HepG2 (cell line): ENCODE data around the gene GTPBP6. TPM values are rescaled to one million over a fixed set of nuclear protein-coding genes. Genes with fewer than 3 reads are reported as not detected.

Source experiments
- CSRNP1 ChIP-seq: sonication (generic); formaldehyde crosslinking; IDR thresholded peaks from 2 replicates; pipeline ENCODE4 v1.8.1; 2023; ENCODE audit warnings: mild to moderate bottlenecking, missing genetic modification reagents
- DNMT1 ChIP-seq: sonication (generic); formaldehyde crosslinking; IDR thresholded peaks from 2 replicates; pipeline ENCODE4 v1.5.1; 2020; ENCODE audit warnings: mild to moderate bottlenecking, missing genetic modification reagents
- FOXA3 ChIP-seq: IDR thresholded peaks from 2 replicates; pipeline ENCODE4 v1.6.1; 2016; ENCODE audit warnings: missing genetic modification reagents, missing compliant biosample characterization
- GATAD1 ChIP-seq: IDR thresholded peaks from 2 replicates; pipeline ENCODE4 v1.6.1; 2016; ENCODE audit warnings: missing genetic modification reagents, missing compliant biosample characterization
- KAT8 ChIP-seq: IDR thresholded peaks from 2 replicates; pipeline ENCODE4 v1.6.1; 2016; ENCODE audit warnings: missing genetic modification reagents, missing compliant biosample characterization
- MEIS2 ChIP-seq: sonication (generic); formaldehyde crosslinking; IDR thresholded peaks from 2 replicates; pipeline ENCODE4 v1.9.0; 2021; ENCODE audit warnings: mild to moderate bottlenecking, missing genetic modification reagents
- NR2F1 ChIP-seq, 2 experiments: fragments of 450-650 bp in 1 of 2; formaldehyde crosslinking in 1 of 2; IDR thresholded peaks; 2 replicates each; pipeline versions ENCODE4 v1.5.0 to v1.6.1; 2016 to 2020; ENCODE audit warnings: mild to moderate bottlenecking in 1 of 2, missing compliant biosample characterization in 1 of 2, missing genetic modification reagents in 1 of 2, moderate library complexity in 1 of 2
- PAWR ChIP-seq: sonication (generic); formaldehyde crosslinking; IDR thresholded peaks from 2 replicates; pipeline ENCODE4 v1.4.0; 2020; ENCODE audit warnings: missing genetic modification reagents, mild to moderate bottlenecking, borderline replicate concordance
- RAD21 ChIP-seq: fragments of 450-650 bp; formaldehyde crosslinking; IDR thresholded peaks from 2 replicates; pipeline ENCODE4 v1.5.0; 2020; ENCODE audit warnings: mild to moderate bottlenecking
- RFX5 ChIP-seq: IDR thresholded peaks from 2 replicates; pipeline ENCODE4 v1.6.1; 2011; ENCODE audit warnings: low read depth, low read length, improper control_type of control experiment
- RXRA ChIP-seq: sonication (generic); formaldehyde crosslinking; IDR thresholded peaks from 2 replicates; pipeline ENCODE4 v1.5.1; 2020; ENCODE audit warnings: missing genetic modification reagents
- SIX1 ChIP-seq: sonication (generic); formaldehyde crosslinking; IDR thresholded peaks from 2 replicates; pipeline ENCODE4 v1.4.0; 2020; ENCODE audit warnings: missing genetic modification reagents, borderline replicate concordance
- TCF12 ChIP-seq, 2 experiments: fragments of 450-650 bp in 1 of 2; sonication (generic) in 1 of 2; formaldehyde crosslinking in 1 of 2; IDR thresholded peaks; 2 replicates each; pipeline versions ENCODE4 v1.6.1 to v1.8.0; 2017 to 2022; ENCODE audit warnings: antibody characterized with exemption in 1 of 2, mild to moderate bottlenecking in 1 of 2, missing genetic modification reagents in 1 of 2, moderate library complexity in 1 of 2
- TFAP4 ChIP-seq: sonication (generic); IDR thresholded peaks from 2 replicates; pipeline ENCODE4 v1.6.1; 2016; ENCODE audit warnings: low read depth, borderline replicate concordance
- U2AF2 ChIP-seq: fragments of 200-400 bp; formaldehyde crosslinking; IDR thresholded peaks from 2 replicates; pipeline ENCODE4 v1.6.1; 2017; ENCODE audit warnings: low read depth, mild to moderate bottlenecking, low read length
- ZBTB33 ChIP-seq: sonication (generic); formaldehyde crosslinking; IDR thresholded peaks from 2 replicates; pipeline ENCODE4 v1.4.0; 2020; ENCODE audit warnings: missing genetic modification reagents
- ZEB1 ChIP-seq: IDR thresholded peaks from 2 replicates; pipeline ENCODE4 v1.6.1; 2012; ENCODE audit warnings: mild to moderate bottlenecking, low read depth, inconsistent platforms; ENCODE audit not compliant: insufficient replicate concordance
- ZHX1 ChIP-seq: sonication (generic); formaldehyde crosslinking; IDR thresholded peaks from 2 replicates; pipeline ENCODE4 v1.8.1; 2022; ENCODE audit warnings: low read depth, mild to moderate bottlenecking, missing genetic modification reagents
- ZNF256 ChIP-seq: sonication (generic); formaldehyde crosslinking; conservative IDR thresholded peaks from 2 replicates; pipeline ENCODE4 v1.4.0; 2020; ENCODE audit warnings: missing genetic modification reagents
- ZNF550 ChIP-seq: sonication (generic); formaldehyde crosslinking; IDR thresholded peaks from 2 replicates; pipeline ENCODE4 v1.4.0; 2020; ENCODE audit warnings: mild to moderate bottlenecking, missing genetic modification reagents, borderline replicate concordance
- ZNF567 ChIP-seq: sonication (generic); formaldehyde crosslinking; IDR thresholded peaks from 2 replicates; pipeline ENCODE4 v1.8.1; 2023; ENCODE audit warnings: mild to moderate bottlenecking, missing genetic modification reagents, borderline replicate concordance
- ZNF746 ChIP-seq: sonication (generic); formaldehyde crosslinking; IDR thresholded peaks from 2 replicates; pipeline ENCODE4 v1.8.0; 2022; ENCODE audit warnings: mild to moderate bottlenecking, missing genetic modification reagents
- ZSCAN31 ChIP-seq: sonication (generic); formaldehyde crosslinking; IDR thresholded peaks from 2 replicates; pipeline ENCODE4 v1.5.0; 2020; ENCODE audit warnings: low read depth, mild to moderate bottlenecking, missing genetic modification reagents
- polyA plus RNA-seq, 8 experiments: library from polyadenylated mRNA; depleted of rRNA in 3 of 8; stranded (reverse) in 7 of 8; unstranded in 1 of 8; fragments of >200 nt; fragmentation: Illumina TruSeq in 4 of 8; extraction: Trizol in 4 of 8; gene quantifications; 2 replicates each; pipeline versions ENCODE4 v1.2.1 to v1.2.3, GENCODE V29; 2011 to 2016; ENCODE audit warnings: low read depth in 4 of 8, missing spikeins in 1 of 8, mixed read lengths in 1 of 8; ENCODE audit not compliant: insufficient read depth in 1 of 8
- total RNA-seq, 5 experiments: library from RNA; depleted of rRNA; stranded (reverse); fragments of >200 nt; fragmentation: Illumina TruSeq; extraction: Trizol; gene quantifications; 2 replicates each; pipeline ENCODE4 v1.2.3, GENCODE V29; 2016; ENCODE audit warnings: low read depth in 1 of 5

Gene GTPBP6
- total and polyA plus RNA-seq, 2 of the 13 experiments (the other 11 are each of a cell fraction or from before 2014, with no cell fraction given), result 20.2 to 39.6 TPM

GRCh38 chrX:281166-281999 lies 37.2 kb downstream of the GTPBP6 start, which contains the start of gene PLCXD1 (continued):
- TF ChIP-seq KAT8 (CRISPR knock-in tag) (no peak), ZNF567 (CRISPR knock-in tag) (no peak), TCF12 (IDR thresholded peaks at IDR 0.05) (no peak), TCF12 (CRISPR knock-in tag; IDR thresholded peaks at IDR 0.05) (no peak), NR2F1 (CRISPR knock-in tag; IDR thresholded peaks at IDR 0.05) (no peak), GATAD1 (no peak), RFX5 (no peak), ZNF550 (no peak), MEIS2 (CRISPR knock-in tag) (no peak), FOXA3 (CRISPR knock-in tag) (0 out of 2 replicates have a peak, but pooled peaks have one; percentile 12), ZSCAN31 (CRISPR knock-in tag) (no peak), ZEB1 (no peak), RXRA (no peak), ZBTB33 (CRISPR knock-in tag) (peak; percentile 61; the same call in 1 of the 2 replicates), DNMT1 (no peak), CSRNP1 (CRISPR knock-in tag) (no peak), PAWR (CRISPR knock-in tag) (no peak), ZNF746 (CRISPR knock-in tag) (peak; percentile 92), SIX1 (no peak), U2AF2 (no peak), RAD21 (CRISPR knock-in tag) (no peak), ZHX1 (no peak), TFAP4 (peak; percentile 78; the same call in 1 of the 2 replicates), ZNF256 (CRISPR knock-in tag) (no peak)
